IMR-90 (cell line): ENCODE data around the gene BTBD10. TPM values are rescaled to one million over a fixed set of nuclear protein-coding genes. Genes with fewer than 3 reads are reported as not detected.

ENCODE experiments used
- ATAC-seq: fragments of 200-7000 bp; cut with Tn5 transposase; 2 replicates; pipeline ENCODE4 v1.9.1; 2020; ENCODE audit warnings: low read depth, mild to moderate bottlenecking, moderate library complexity
- BruUV-seq: library from RNA; stranded (reverse); fragments of 400-500 nt; replicated peaks from 2 replicates; lab custom pipeline; 2021; lab: Mats Ljungman, UMichigan
- CTCF ChIA-PET: fragments of 300-600 bp; formaldehyde crosslinking; extraction: SDS; loops from one replicate; lab custom pipeline; 2021; ENCODE audit warnings: antibody characterized with exemption; lab: Yijun Ruan, JAX
- POLR2A ChIA-PET: fragments of 300-600 bp; sonication (Branson Sonifier 250); formaldehyde crosslinking; loops from one replicate; lab custom pipeline; 2022; ENCODE audit warnings: antibody characterized with exemption; ENCODE audit not compliant: unreplicated experiment; lab: Charles Lee
- DNase-seq: peaks from one replicate; pipeline ENCODE4 v3.0.0; 2013
- H2AFZ ChIP-seq: replicated peaks from 2 replicates; pipeline ENCODE3; 2013; ENCODE audit warnings: low read length, mild to moderate bottlenecking; ENCODE audit not compliant: poor library complexity
- H2AK5ac ChIP-seq: 2 replicates; pipeline ENCODE4 v1.6.1; 2013; ENCODE audit warnings: low read depth, low read length, inconsistent platforms
- H2AK9ac ChIP-seq: replicated peaks from 2 replicates; pipeline ENCODE3; 2013; ENCODE audit warnings: mild to moderate bottlenecking, low read depth, low read length, moderate library complexity; ENCODE audit not compliant: poor library complexity
- H2BK120ac ChIP-seq: 2 replicates; pipeline ENCODE4 v1.6.1; 2013; ENCODE audit warnings: low read depth, low read length, inconsistent platforms
- H2BK15ac ChIP-seq: 3 replicates; pipeline ENCODE4 v1.6.1; 2013; ENCODE audit warnings: low read depth, low read length, inconsistent platforms
- H2BK20ac ChIP-seq: 2 replicates; pipeline ENCODE4 v1.6.1; 2013; ENCODE audit warnings: low read depth, mild to moderate bottlenecking, inconsistent platforms, low read length, moderate library complexity
- H2BK5ac ChIP-seq: 2 replicates; pipeline ENCODE4 v1.6.1; 2013; ENCODE audit warnings: mild to moderate bottlenecking, low read depth, low read length, inconsistent platforms; ENCODE audit not compliant: poor library complexity, severe bottlenecking
- H3K14ac ChIP-seq: replicated peaks from 2 replicates; pipeline ENCODE4 v1.6.1; 2013; ENCODE audit warnings: low read depth, low read length, inconsistent platforms
- H3K18ac ChIP-seq: 2 replicates; pipeline ENCODE4 v1.6.1; 2013; ENCODE audit warnings: low read depth, low read length, control low read depth
- H3K23ac ChIP-seq: 2 replicates; pipeline ENCODE4 v1.6.1; 2013; ENCODE audit warnings: low read depth, low read length, inconsistent platforms
- H3K27ac ChIP-seq: 2 replicates; pipeline ENCODE4 v1.5.1; 2013; ENCODE audit warnings: mild to moderate bottlenecking, control low read depth, low read length; ENCODE audit not compliant: insufficient read depth
- H3K27me3 ChIP-seq: 2 replicates; pipeline ENCODE4 v1.6.1; 2013; ENCODE audit warnings: low read length; ENCODE audit not compliant: control insufficient read depth, insufficient read depth
- H3K36me3 ChIP-seq: 2 replicates; pipeline ENCODE4 v1.6.1; 2013; ENCODE audit warnings: low read length, mixed read lengths; ENCODE audit not compliant: control insufficient read depth, insufficient read depth
- H3K4ac ChIP-seq: 2 replicates; pipeline ENCODE4 v1.6.1; 2013; ENCODE audit warnings: low read depth, low read length, inconsistent platforms
- H3K4me1 ChIP-seq: 2 replicates; pipeline ENCODE4 v1.6.1; 2013; ENCODE audit warnings: low read length, mixed read lengths; ENCODE audit not compliant: control insufficient read depth, insufficient read depth
- H3K4me2 ChIP-seq: 2 replicates; pipeline ENCODE4 v1.6.1; 2013; ENCODE audit warnings: low read depth, mild to moderate bottlenecking, control low read depth, low read length, moderate library complexity
- H3K4me3 ChIP-seq: 2 replicates; pipeline ENCODE4 v1.5.1; 2013; ENCODE audit warnings: low read depth, mild to moderate bottlenecking, control low read depth, low read length, moderate library complexity; ENCODE audit not compliant: insufficient read depth
- H3K56ac ChIP-seq: 2 replicates; pipeline ENCODE4 v1.6.1; 2013; ENCODE audit warnings: low read length, inconsistent platforms; ENCODE audit not compliant: insufficient read depth; ENCODE audit errors: extremely low read depth
- H3K79me1 ChIP-seq, 2 experiments: 2 replicates each; pipeline ENCODE4 v1.6.1; 2013; ENCODE audit warnings: low read length in 2 of 2, inconsistent platforms in 1 of 2, low read depth in 1 of 2
- H3K9ac ChIP-seq: 2 replicates; pipeline ENCODE4 v1.6.1; 2013; ENCODE audit warnings: low read depth, low read length, control low read depth
- H3K9me1 ChIP-seq: 2 replicates; pipeline ENCODE4 v1.6.1; 2013; ENCODE audit warnings: low read length, inconsistent platforms; ENCODE audit not compliant: insufficient read depth
- H3K9me3 ChIP-seq: 2 replicates; pipeline ENCODE4 v1.6.1; 2013; ENCODE audit warnings: low read length; ENCODE audit not compliant: control insufficient read depth, insufficient read depth
- H4K20me1 ChIP-seq: 2 replicates; pipeline ENCODE4 v1.6.1; 2013; ENCODE audit warnings: low read length, inconsistent platforms; ENCODE audit not compliant: insufficient read depth
- H4K5ac ChIP-seq: 2 replicates; pipeline ENCODE4 v1.6.1; 2013; ENCODE audit warnings: mild to moderate bottlenecking, low read depth, low read length, control low read depth
- H4K8ac ChIP-seq, 2 experiments: 2 replicates each; pipeline ENCODE4 v1.6.1; 2013; ENCODE audit warnings: low read depth in 2 of 2, low read length in 2 of 2, control low read depth in 1 of 2, inconsistent platforms in 1 of 2
- H4K91ac ChIP-seq: 2 replicates; pipeline ENCODE4 v1.6.1; 2013; ENCODE audit warnings: low read depth, low read length, inconsistent platforms; ENCODE audit not compliant: insufficient read depth
- BHLHE40 ChIP-seq: fragments of 150-350 bp; IDR thresholded peaks from 2 replicates; pipeline ENCODE4 v1.6.1; 2016; ENCODE audit warnings: mild to moderate bottlenecking, low read depth, low read length
- CEBPB ChIP-seq: IDR thresholded peaks from 2 replicates; pipeline ENCODE4 v1.6.1; 2012; ENCODE audit warnings: low read depth, low read length, improper control_type of control experiment
- CHD1 ChIP-seq: IDR thresholded peaks from 2 replicates; pipeline ENCODE4 v1.6.1; 2012; ENCODE audit warnings: low read depth, low read length, improper control_type of control experiment
- CTCF ChIP-seq: conservative IDR thresholded peaks from 2 replicates; pipeline ENCODE4 v1.5.1; 2012; ENCODE audit warnings: mild to moderate bottlenecking, low read depth, low read length, improper control_type of control experiment
- ELK1 ChIP-seq: fragments of 150-350 bp; IDR thresholded peaks from 2 replicates; pipeline ENCODE4 v1.6.1; 2016; ENCODE audit warnings: low read depth, mild to moderate bottlenecking, low read length, moderate library complexity, borderline replicate concordance
- FOS ChIP-seq: fragments of 150-350 bp; IDR thresholded peaks from 2 replicates; pipeline ENCODE4 v1.6.1; 2016; ENCODE audit warnings: low read depth, low read length
- MAFK ChIP-seq: IDR thresholded peaks from 2 replicates; pipeline ENCODE4 v1.6.1; 2012; ENCODE audit warnings: low read depth, low read length, improper control_type of control experiment
- MAZ ChIP-seq: IDR thresholded peaks from 2 replicates; pipeline ENCODE4 v1.6.1; 2012; ENCODE audit warnings: low read depth, mild to moderate bottlenecking, low read length, improper control_type of control experiment, moderate library complexity, borderline replicate concordance
- MXI1 ChIP-seq: IDR thresholded peaks from 2 replicates; pipeline ENCODE4 v1.6.1; 2012; ENCODE audit warnings: low read depth, mild to moderate bottlenecking, low read length, moderate library complexity, borderline replicate concordance
- NFE2L2 ChIP-seq: fragments of 150-350 bp; IDR thresholded peaks from 2 replicates; pipeline ENCODE4 v1.6.1; 2016; ENCODE audit warnings: low read depth, mild to moderate bottlenecking, low read length
- POLR2A ChIP-seq: IDR thresholded peaks from 2 replicates; pipeline ENCODE4 v1.6.1; 2012; ENCODE audit warnings: mild to moderate bottlenecking, low read depth, low read length
- RAD21 ChIP-seq: IDR thresholded peaks from 2 replicates; pipeline ENCODE4 v1.6.1; 2012; ENCODE audit warnings: low read length, improper control_type of control experiment
- RCOR1 ChIP-seq: IDR thresholded peaks from 2 replicates; pipeline ENCODE4 v1.6.1; 2012; ENCODE audit warnings: mild to moderate bottlenecking, low read length, improper control_type of control experiment; ENCODE audit not compliant: insufficient replicate concordance
- RFX5 ChIP-seq: IDR thresholded peaks from 2 replicates; pipeline ENCODE4 v1.8.0; 2012; ENCODE audit warnings: low read depth, mild to moderate bottlenecking, low read length, moderate library complexity
- SMC3 ChIP-seq: fragments of 150-350 bp; IDR thresholded peaks from 2 replicates; pipeline ENCODE4 v1.6.1; 2016; ENCODE audit warnings: low read depth, mild to moderate bottlenecking, antibody characterized with exemption, low read length, moderate library complexity
- USF2 ChIP-seq: fragments of 150-350 bp; IDR thresholded peaks from 2 replicates; pipeline ENCODE4 v1.6.1; 2017; ENCODE audit warnings: mild to moderate bottlenecking, antibody characterized with exemption, low read length, low read depth
- WGBS, 2 experiments: methylation state at CpG; one replicate each; pipeline versions ENCODE4 v1.1.5 to v1.1.7; 2013; ENCODE audit warnings: missing lambda C conversion rate in 2 of 2; ENCODE audit not compliant: insufficient read length in 1 of 2; ENCODE audit errors: extremely low coverage in 2 of 2; 5-methylcytosine and 5-hydroxymethylcytosine counted together
- dilution Hi-C: fragments of 300-500 bp; cut with HindIII; formaldehyde crosslinking; loops from one replicate; pipeline ENCODE4 v1.14.3; 2018; ENCODE audit warnings: low sequenced_read_pairs; ENCODE audit not compliant: unreplicated experiment
- in situ Hi-C: fragments of 300-500 bp; cut with MboI; formaldehyde crosslinking; loops from 3 replicates; pipeline ENCODE4 v1.14.3; 2019; ENCODE audit warnings: low sequenced_read_pairs, inconsistent platforms, mixed read lengths
- intact Hi-C: fragments of 100-400 bp; cut with micrococcal nuclease; formaldehyde crosslinking; loops from 2 replicates; pipeline ENCODE4 v1.10.0; 2022
- polyA plus RNA-seq, 3 experiments: library from polyadenylated mRNA; depleted of rRNA; stranded (reverse); fragments of >200 nt; gene quantifications; 2 replicates each; pipeline ENCODE4 v1.2.3, GENCODE V29; 2012; ENCODE audit warnings: low replicate concordance in 1 of 3
- total RNA-seq: library from RNA; depleted of rRNA; stranded (reverse); fragments of >200 nt; gene quantifications from 2 replicates; pipeline ENCODE4 v1.2.3, GENCODE V29; 2012

Gene BTBD10
- total and polyA plus RNA-seq, 2 of the 4 experiments (the other 2 are of a cell fraction) = 32.5 to 59.9 TPM

- H3K79me1 ChIP-seq = no peaks in the 10 kb centered on the region
- H3K18ac ChIP-seq = no peak within 1 kb of the TSS
- no peaks in the 10 kb centered on the region for H3K36me3 ChIP-seq
- POLR2A ChIA-PET = no interaction called here
- dilution Hi-C loops (no loop called here), in situ Hi-C loops (no loop called here), intact Hi-C loops (no loop called here)
- no peak within 1 kb of the TSS for H4K8ac ChIP-seq
- H3K27ac ChIP-seq = no peak within 1 kb of the TSS
- no peak within 1 kb of the TSS for H3K56ac ChIP-seq
- H2AFZ ChIP-seq = no peak within 1 kb of the TSS
- H3K9me3 ChIP-seq = no peaks in the 10 kb centered on the region
- H2BK20ac ChIP-seq = no peak within 1 kb of the TSS
- no peaks in the 10 kb centered on the region for H3K9me1 ChIP-seq
- H3K27me3 ChIP-seq = peaks cover 5% of the 10 kb centered on the region
- no TSS peak for BruUV-seq
- CTCF ChIA-PET = no interaction called here
- no peak within 1 kb of the TSS for H4K5ac ChIP-seq
- no peaks in the 10 kb centered on the region for H3K4me1 ChIP-seq
- ATAC-seq = no peak
- H2AK9ac ChIP-seq = no peak within 1 kb of the TSS
- TF ChIP-seq MAFK = no peak
- no peak for TF ChIP-seq BHLHE40
- no peak for TF ChIP-seq USF2
- no peak for TF ChIP-seq CHD1
- TF ChIP-seq MXI1 = no peak
- no peak for TF ChIP-seq FOS
- no peak for TF ChIP-seq MAZ
- TF ChIP-seq NFE2L2 = no peak
- TF ChIP-seq RFX5 = no peak
- no peak for TF ChIP-seq RCOR1
- no peak for TF ChIP-seq SMC3
- no peak for TF ChIP-seq POLR2A
- no peak for TF ChIP-seq ELK1
- no peak for TF ChIP-seq RAD21
- TF ChIP-seq CTCF = no peak
- TF ChIP-seq CEBPB = no peak
- WGBS, 2 experiments = no CpG with 5 or more reads among the region's 3 CpGs
- H3K4ac ChIP-seq = no peak within 1 kb of the TSS
- no peak within 1 kb of the TSS for H2BK15ac ChIP-seq
- H3K14ac ChIP-seq = no peak within 1 kb of the TSS
- H3K4me2 ChIP-seq = no peak within 1 kb of the TSS
- H3K4me3 ChIP-seq = no peak within 1 kb of the TSS
- no peak within 1 kb of the TSS for H3K9ac ChIP-seq
- no peak for DNase-seq
- H3K23ac ChIP-seq = no peak within 1 kb of the TSS
- no peaks in the 10 kb centered on the region for H4K20me1 ChIP-seq
- no peak within 1 kb of the TSS for H4K91ac ChIP-seq
- H2AK5ac ChIP-seq = no peak within 1 kb of the TSS
- H2BK5ac ChIP-seq = no peak within 1 kb of the TSS
- no peak within 1 kb of the TSS for H2BK120ac ChIP-seq
Observed at GRCh38 chr11:13495929-13496328, 32.9 kb upstream of the BTBD10 start, which contains the start of gene PTH. Gene PTH, minus strand, starts transcription at chr11:13495997. Its CDS starts 3,142 bp downstream, at chr11:13492855.
